HG03432 (cell line): ENCODE measurements around the gene BLMH.
A peak's percentile ranks its signal among the peaks of the same experiment; 100 is the strongest.

Source experiments
- ATAC-seq: cut with Tn5 transposase; IDR thresholded peaks from one replicate; pipeline ENCODE4 v1.9.1; 2021; ENCODE audit warnings: mild to moderate bottlenecking, moderate library complexity; ENCODE audit not compliant: unreplicated experiment

The BLMH gene

GRCh38 chr17:30291543-30292285 lies at the start of gene BLMH:
TSS of gene BLMH (minus strand) at chr17:30291944. CDS start at chr17:30291819, 125 bp downstream.
- peak; percentile 84 for ATAC-seq

GRCh38 chr17:30340801-30341356 lies 49.1 kb upstream of the BLMH start:
- no peak for ATAC-seq

GRCh38 chr17:30339086-30339485 lies 47.3 kb upstream of the BLMH start:
- no peak for ATAC-seq

GRCh38 chr17:30337393-30337999 lies 45.8 kb upstream of the BLMH start:
- ATAC-seq: no peak

- no peak for ATAC-seq
Observed at GRCh38 chr17:30336369-30337171, 44.8 kb upstream of the BLMH start.

- ATAC-seq: no peak
Observed at GRCh38 chr17:30334421-30334820, 42.7 kb upstream of the BLMH start.

GRCh38 chr17:30333503-30334360 lies 42.0 kb upstream of the BLMH start, which contains the start of gene TMIGD1:
TSS of gene TMIGD1 (minus strand) at chr17:30334057. CDS start at chr17:30332133, 1,924 bp downstream.
- no peak for ATAC-seq

- peak; percentile 75 for ATAC-seq
Observed at GRCh38 chr17:30332057-30332542, 40.4 kb upstream of the BLMH start.

- no peak for ATAC-seq
Observed at GRCh38 chr17:30326809-30327208, 35.1 kb upstream of the BLMH start.

- ATAC-seq: no peak
Observed at GRCh38 chr17:30324723-30325122, 33.0 kb upstream of the BLMH start.

- no peak for ATAC-seq
Observed at GRCh38 chr17:30323895-30324319, 32.2 kb upstream of the BLMH start.

- ATAC-seq: no peak
Observed at GRCh38 chr17:30323262-30323894, 31.6 kb upstream of the BLMH start.

- no peak for ATAC-seq
Observed at GRCh38 chr17:30321314-30321713, 29.6 kb upstream of the BLMH start.

GRCh38 chr17:30318155-30318554 lies 26.4 kb upstream of the BLMH start:
- no peak for ATAC-seq

GRCh38 chr17:30316736-30317135 lies 25.0 kb upstream of the BLMH start:
- ATAC-seq: no peak

GRCh38 chr17:30315106-30315505 lies 23.4 kb upstream of the BLMH start:
- ATAC-seq: no peak

- ATAC-seq: no peak
Observed at GRCh38 chr17:30314474-30314873, 22.7 kb upstream of the BLMH start.

GRCh38 chr17:30312226-30312625 lies 20.5 kb upstream of the BLMH start:
- no peak for ATAC-seq

GRCh38 chr17:30310562-30310961 lies 18.8 kb upstream of the BLMH start:
- ATAC-seq: no peak

- no peak for ATAC-seq
Observed at GRCh38 chr17:30309591-30309990, 17.8 kb upstream of the BLMH start.
